ENCODE measurements around the gene NOX3. TPM values are rescaled to one million over a fixed set of nuclear protein-coding genes. Genes with fewer than 3 reads are reported as not detected.

NOX3 gene
- total and polyA plus RNA-seq, 2 donors (not counting 1 experiment from before 2014, with no cell fraction given): not detected

GRCh38 chr6:155400654-155400965 is 55.0 kb downstream of the NOX3 start:
- no peak overlapping the region for H2AFZ ChIP-seq (ENCODE audit: insufficient read depth, low read depth, low read length, poor library complexity, severe bottlenecking)
- H3K36me3 ChIP-seq (replicated peaks in 1 of 2; ENCODE audit: control extremely low read depth in 1 of 2, control insufficient read depth in 1 of 2, extremely low read depth in 1 of 2, insufficient read depth in 2 of 2, low read length in 1 of 2): no peaks in the 10 kb centered on the region
- Mint-ChIP-seq H3K27me3 (peaks cover 3% of the 10 kb centered on the region), H3K4me1 (peaks cover 12% of the 10 kb centered on the region), H3K4me3 (no peak overlapping the region), H3K9me3 (ENCODE audit: insufficient read depth) (no peaks in the 10 kb centered on the region), H3K27ac (no peak overlapping the region)
- 100% methylated on average over 2 of the region's 2 CpGs for WGBS (ENCODE audit: insufficient coverage)
- H3K9me3 ChIP-seq (ENCODE audit: control extremely low read depth in 1 of 3, control insufficient read depth in 2 of 3, insufficient read depth in 1 of 3, low read length in 2 of 3): no peaks in the 10 kb centered on the region
- no peaks in the 10 kb centered on the region for H4K20me1 ChIP-seq (ENCODE audit: control insufficient read depth, insufficient read depth, low read length, poor library complexity, severe bottlenecking)
- H3K79me2 ChIP-seq (ENCODE audit: control insufficient read depth, insufficient read depth, low read length): no peaks in the 10 kb centered on the region
- no peak overlapping the region for H3K4me3 ChIP-seq (ENCODE audit: control extremely low read depth in 1 of 5, extremely low read depth in 1 of 5, insufficient read depth in 1 of 5, low read depth in 2 of 5, low read length in 4 of 5)
- H3K4me2 ChIP-seq (replicated peaks; ENCODE audit: low read depth, low read length, poor library complexity, severe bottlenecking): no peak overlapping the region
- CTCF ChIA-PET: no interaction called here
- POLR2A ChIA-PET: no interaction called here
- intact Hi-C loops (cut with micrococcal nuclease): no loop called here
- ATAC-seq (ENCODE audit: low read depth) (no peak), DNase-seq (no peak)
- TF ChIP-seq, protein P1, sequence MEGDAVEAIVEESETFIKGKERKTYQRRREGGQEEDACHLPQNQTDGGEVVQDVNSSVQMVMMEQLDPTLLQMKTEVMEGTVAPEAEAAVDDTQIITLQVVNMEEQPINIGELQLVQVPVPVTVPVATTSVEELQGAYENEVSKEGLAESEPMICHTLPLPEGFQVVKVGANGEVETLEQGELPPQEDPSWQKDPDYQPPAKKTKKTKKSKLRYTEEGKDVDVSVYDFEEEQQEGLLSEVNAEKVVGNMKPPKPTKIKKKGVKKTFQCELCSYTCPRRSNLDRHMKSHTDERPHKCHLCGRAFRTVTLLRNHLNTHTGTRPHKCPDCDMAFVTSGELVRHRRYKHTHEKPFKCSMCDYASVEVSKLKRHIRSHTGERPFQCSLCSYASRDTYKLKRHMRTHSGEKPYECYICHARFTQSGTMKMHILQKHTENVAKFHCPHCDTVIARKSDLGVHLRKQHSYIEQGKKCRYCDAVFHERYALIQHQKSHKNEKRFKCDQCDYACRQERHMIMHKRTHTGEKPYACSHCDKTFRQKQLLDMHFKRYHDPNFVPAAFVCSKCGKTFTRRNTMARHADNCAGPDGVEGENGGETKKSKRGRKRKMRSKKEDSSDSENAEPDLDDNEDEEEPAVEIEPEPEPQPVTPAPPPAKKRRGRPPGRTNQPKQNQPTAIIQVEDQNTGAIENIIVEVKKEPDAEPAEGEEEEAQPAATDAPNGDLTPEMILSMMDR (IDR thresholded peaks at IDR 0.05): no peak
- TF ChIP-seq EZH2 (IDR thresholded peaks at IDR 0.05; ENCODE audit: borderline replicate concordance, insufficient read depth, low read depth, low read length, poor library complexity, severe bottlenecking): no peak
- H3K4me1 ChIP-seq (ENCODE audit: control insufficient read depth in 2 of 2, insufficient read depth in 2 of 2, low read length in 2 of 2): peaks cover 6 to 8% of the 10 kb centered on the region in 2 donors
- no peak overlapping the region for H3K27ac ChIP-seq (ENCODE audit: low read length in 2 of 2)
- no peaks in the 10 kb centered on the region for H3K27me3 ChIP-seq (replicated peaks in 1 of 4; ENCODE audit: control extremely low read depth in 1 of 4, control insufficient read depth in 3 of 4, insufficient read depth in 4 of 4, low read length in 3 of 4)
- H3K9ac ChIP-seq (ENCODE audit: low read length): no peak overlapping the region

DNA sequence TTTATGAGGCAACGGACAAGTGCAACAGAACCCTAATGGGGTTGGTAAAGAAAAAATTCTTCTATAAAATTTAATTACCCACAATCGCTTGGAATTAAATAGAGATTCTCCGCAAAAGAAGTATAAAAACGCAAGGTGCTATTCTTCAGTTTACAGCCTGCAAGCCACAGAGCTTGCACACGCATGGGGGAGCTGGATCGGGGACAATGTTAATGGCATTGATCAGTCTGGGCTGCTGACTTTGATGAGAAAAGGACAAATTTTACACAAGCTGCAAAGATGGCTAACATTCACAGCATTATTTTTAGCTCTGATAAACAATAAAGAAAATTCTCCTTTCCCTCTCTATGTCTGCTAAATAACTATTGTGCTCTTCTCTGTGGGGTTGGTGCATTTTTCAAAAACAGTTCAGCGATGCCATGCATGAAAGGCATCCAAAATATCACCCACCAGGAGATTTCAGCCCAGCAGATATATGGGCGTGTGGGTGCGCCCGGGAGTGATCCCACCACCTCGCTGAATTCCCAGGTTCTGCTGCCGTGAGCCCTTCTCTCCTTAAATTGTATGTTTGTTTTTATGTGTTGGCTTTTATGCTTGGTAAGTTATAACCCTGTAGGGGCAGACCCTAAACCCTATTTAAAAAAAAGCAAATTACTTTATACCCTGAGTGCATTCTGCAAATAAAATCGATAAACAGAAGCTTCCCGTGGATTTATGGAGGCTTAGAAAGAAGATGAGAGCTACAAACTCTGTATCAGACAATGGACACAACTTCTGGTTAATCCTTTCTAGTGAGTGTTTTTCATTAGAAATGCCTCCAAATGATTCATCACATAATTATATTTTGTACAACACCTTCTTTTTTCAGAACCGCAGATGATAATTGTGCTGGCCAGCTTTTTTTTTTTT is 55.6 kb downstream of the NOX3 start:
- ATAC-seq (ENCODE audit: low read depth): no peak
- DNase-seq: no peak
- Mint-ChIP-seq H3K27me3 (peaks cover 3% of the 10 kb centered on the region), H3K4me3 (no peak overlapping the region), H3K9me3 (ENCODE audit: insufficient read depth) (no peaks in the 10 kb centered on the region), H3K4me1 (peaks cover 8% of the 10 kb centered on the region), H3K27ac (no peak overlapping the region)
- H3K4me2 ChIP-seq (replicated peaks; ENCODE audit: low read depth, low read length, poor library complexity, severe bottlenecking): no peak overlapping the region
- no peak overlapping the region for H3K27ac ChIP-seq (ENCODE audit: low read length in 2 of 2)
- no peaks in the 10 kb centered on the region for H3K9me3 ChIP-seq (ENCODE audit: control extremely low read depth in 1 of 3, control insufficient read depth in 2 of 3, insufficient read depth in 1 of 3, low read length in 2 of 3)
- 100% methylated on average over 2 of the region's 15 CpGs for WGBS (ENCODE audit: insufficient coverage)
- H3K4me3 ChIP-seq (ENCODE audit: control extremely low read depth in 1 of 5, extremely low read depth in 1 of 5, insufficient read depth in 1 of 5, low read depth in 2 of 5, low read length in 4 of 5): no peak overlapping the region
- no peaks in the 10 kb centered on the region for H3K79me2 ChIP-seq (ENCODE audit: control insufficient read depth, insufficient read depth, low read length)
- CTCF ChIA-PET: no interaction called here
- no peak for TF ChIP-seq EZH2 (IDR thresholded peaks at IDR 0.05; ENCODE audit: borderline replicate concordance, insufficient read depth, low read depth, low read length, poor library complexity, severe bottlenecking)
- TF ChIP-seq, protein P1 (IDR thresholded peaks at IDR 0.05): no peak
- H3K36me3 ChIP-seq (replicated peaks in 1 of 2; ENCODE audit: control extremely low read depth in 1 of 2, control insufficient read depth in 1 of 2, extremely low read depth in 1 of 2, insufficient read depth in 2 of 2, low read length in 1 of 2): no peaks in the 10 kb centered on the region
- POLR2A ChIA-PET: no interaction called here
- no peaks in the 10 kb centered on the region for H4K20me1 ChIP-seq (ENCODE audit: control insufficient read depth, insufficient read depth, low read length, poor library complexity, severe bottlenecking)
- H2AFZ ChIP-seq (ENCODE audit: insufficient read depth, low read depth, low read length, poor library complexity, severe bottlenecking): no peak overlapping the region
- H3K27me3 ChIP-seq (replicated peaks in 1 of 4; ENCODE audit: control extremely low read depth in 1 of 4, control insufficient read depth in 3 of 4, insufficient read depth in 4 of 4, low read length in 3 of 4): no peaks in the 10 kb centered on the region
- H3K4me1 ChIP-seq (ENCODE audit: control insufficient read depth in 2 of 2, insufficient read depth in 2 of 2, low read length in 2 of 2): peaks cover 5 to 7% of the 10 kb centered on the region in 2 donors
- intact Hi-C loops (cut with micrococcal nuclease): no loop called here
- no peak overlapping the region for H3K9ac ChIP-seq (ENCODE audit: low read length)

Data from B cell (primary cell).